NCI-H510A (cell line): ENCODE measurements around the gene IDH2.
"Not testable (repeated sequence)": the region's sequence is repeated elsewhere in the genome, so short reads cannot be mapped to it uniquely, and the experiment has no call there.

Experiments used
- DNase-seq: peaks from one replicate; lab custom pipeline; 2025; lab: John Stamatoyannopoulos, UW

IDH2 gene

GRCh38 chr15:90114451-90114901 lies 12.2 kb upstream of the IDH2 start:
- no peak for DNase-seq

- no peak for DNase-seq
Measured at GRCh38 chr15:90113166-90113565, 10.9 kb upstream of the IDH2 start.

- not testable (repeated sequence) for DNase-seq
Measured at GRCh38 chr15:90109163-90109751, 7.0 kb upstream of the IDH2 start.

GRCh38 chr15:90108038-90108437 lies 5.8 kb upstream of the IDH2 start:
- DNase-seq = not testable (repeated sequence)

- DNase-seq = no peak
Measured at GRCh38 chr15:90106522-90107117, 4.4 kb upstream of the IDH2 start.

- DNase-seq = no peak
Measured at GRCh38 chr15:90105521-90105920, 3.3 kb upstream of the IDH2 start.

- no peak for DNase-seq
Measured at GRCh38 chr15:90104551-90104950, 2.3 kb upstream of the IDH2 start.

GRCh38 chr15:90103701-90104329 lies 1.5 kb upstream of the IDH2 start:
- DNase-seq = no peak

GRCh38 chr15:90101130-90101968 lies 919 bp downstream of the IDH2 start:
- DNase-seq = no peak

GRCh38 chr15:90099868-90100831 lies 2.1 kb downstream of the IDH2 start:
- no peak for DNase-seq

- no peak for DNase-seq
Measured at GRCh38 chr15:90099072-90099867, 3.0 kb downstream of the IDH2 start.

- no peak for DNase-seq
Measured at GRCh38 chr15:90097475-90097874, 4.8 kb downstream of the IDH2 start.

- DNase-seq = no peak
Measured at GRCh38 chr15:90095521-90095959, 6.7 kb downstream of the IDH2 start.

GRCh38 chr15:90091156-90091931 lies 10.9 kb downstream of the IDH2 start:
- DNase-seq = no peak

- no peak for DNase-seq
Measured at GRCh38 chr15:90090226-90090848, 11.9 kb downstream of the IDH2 start.

GRCh38 chr15:90087454-90088154 lies 14.7 kb downstream of the IDH2 start:
- DNase-seq = no peak

- DNase-seq = no peak
Measured at GRCh38 chr15:90086868-90087268, 15.4 kb downstream of the IDH2 start.

- no peak for DNase-seq
Measured at GRCh38 chr15:90085565-90085964, 16.7 kb downstream of the IDH2 start.
